T47D (cell line): Measurements from ENCODE around the gene ARHGAP11A.

ENCODE experiments used
- DNase-seq, 2 experiments: peaks; one replicate each; pipeline versions ENCODE4 v3.0.0 to v3.0.0-alpha.2; 2011 to 2012; ENCODE audit warnings: low read depth in 1 of 2, low spot score in 1 of 2
- JUND ChIP-seq: IDR thresholded peaks from 2 replicates; pipeline ENCODE4 v1.6.1; 2012; ENCODE audit warnings: low read depth
- in situ Hi-C: cut with HindIII; loops from 2 replicates; pipeline ENCODE4 v1.10.0; 2016; ENCODE audit warnings: low sequenced_read_pairs, low pct_unique_long_range_greater_than_20kb

ARHGAP11A gene

GRCh38 chr15:32664796-32665195 lies 49.5 kb downstream of the ARHGAP11A start:
- no peak for TF ChIP-seq JUND
- DNase-seq: no peak
- in situ Hi-C loops: no loop called here

DNA sequence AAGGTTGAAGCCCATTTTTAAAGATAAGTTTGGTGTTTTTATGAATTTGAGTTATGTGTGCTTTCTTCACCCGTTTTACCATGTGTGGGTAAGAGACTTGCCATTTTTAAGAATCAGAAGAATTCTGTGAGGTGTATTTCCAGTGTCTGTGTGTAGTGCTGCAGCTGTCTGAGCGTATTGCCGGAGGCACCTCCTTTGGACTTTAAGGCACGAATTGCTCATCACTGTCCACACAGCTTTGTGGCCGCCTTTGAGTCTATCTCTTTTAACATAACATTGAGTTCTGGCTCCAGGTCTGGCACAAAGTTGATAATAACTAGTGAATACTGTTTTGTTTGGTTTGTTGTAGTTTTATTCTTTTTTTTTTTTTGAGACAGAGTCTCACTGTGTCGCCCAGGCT lies 52.0 kb downstream of the ARHGAP11A start:
- DNase-seq: no peak
- in situ Hi-C loops: no loop called here
- TF ChIP-seq JUND: no peak

DNA sequence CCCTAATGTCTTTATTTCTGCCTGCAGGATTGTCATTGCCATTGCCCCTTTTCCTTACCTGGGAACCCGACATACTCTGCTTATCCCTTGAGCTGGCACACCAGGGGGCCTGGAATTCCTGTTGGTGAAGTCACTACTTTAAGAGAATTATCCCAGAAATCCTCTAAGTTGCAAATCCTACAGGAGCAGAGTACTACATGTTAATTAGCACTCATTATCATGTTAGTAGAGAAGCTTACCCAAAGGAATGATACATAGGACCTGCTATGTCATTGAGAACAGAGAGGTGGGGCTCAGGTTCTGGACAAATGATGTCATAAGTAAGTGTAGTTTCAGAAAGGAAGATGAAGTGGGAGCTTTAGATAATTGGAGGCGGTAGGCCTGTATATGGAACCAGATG lies 53.6 kb downstream of the ARHGAP11A start:
- TF ChIP-seq JUND: no peak
- in situ Hi-C loops: no loop called here
- DNase-seq: no peak

DNA sequence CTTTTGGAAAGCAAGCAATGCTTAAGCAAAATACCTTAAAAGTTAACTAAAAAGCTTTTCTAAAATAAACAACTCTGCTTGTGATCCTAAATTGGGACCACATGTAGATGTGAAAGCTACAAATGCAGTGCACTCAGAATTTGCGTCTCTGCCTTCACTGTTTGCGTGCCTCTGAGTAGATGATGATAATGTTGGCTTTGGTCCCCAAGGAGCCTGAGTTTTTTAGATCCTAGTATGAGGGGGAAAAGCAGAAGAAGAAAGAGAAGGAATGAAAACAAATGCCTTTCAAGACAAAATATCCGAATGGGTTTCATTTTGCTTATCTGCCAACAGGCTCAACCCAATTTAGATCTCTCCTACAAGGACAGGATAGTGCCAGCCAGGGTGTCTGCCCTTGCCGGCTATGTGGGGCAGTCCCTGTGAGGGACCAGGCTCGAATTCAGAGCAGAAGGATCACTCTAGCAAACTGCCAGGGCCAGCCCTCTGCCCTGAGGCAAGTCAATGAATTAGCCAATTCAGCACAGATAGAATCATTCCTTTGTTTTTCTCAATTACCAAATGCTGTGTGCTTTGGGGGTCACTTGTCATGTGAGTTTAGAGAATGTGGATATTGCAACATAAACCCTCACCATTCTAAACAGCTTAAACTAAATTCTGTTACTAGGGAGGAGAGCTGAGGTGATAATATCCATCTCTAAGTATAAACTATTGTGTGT lies 54.8 kb downstream of the ARHGAP11A start:
- DNase-seq: peak; percentile 11 to 75
- in situ Hi-C loops: no loop called here
- TF ChIP-seq JUND: no peak

DNA sequence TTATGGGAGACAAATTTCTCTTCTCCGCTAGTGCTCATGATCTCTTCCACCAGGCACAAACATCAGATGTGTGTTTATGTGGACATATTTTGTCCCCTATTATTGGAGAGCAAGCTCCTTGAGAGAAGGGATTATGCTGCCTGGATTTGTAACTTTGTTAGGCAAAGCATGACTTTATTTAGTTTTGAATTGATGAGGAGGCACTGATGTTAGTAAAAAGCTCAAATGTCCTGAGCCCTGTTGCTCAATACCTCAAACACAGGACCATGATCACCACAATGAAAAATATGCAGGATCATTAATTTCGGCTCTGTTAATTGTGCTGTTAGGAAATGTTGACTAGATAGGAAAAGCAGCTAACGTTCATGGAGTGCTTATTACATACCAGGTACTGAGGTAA lies 55.3 kb downstream of the ARHGAP11A start:
- no peak for DNase-seq
- in situ Hi-C loops: no loop called here
- no peak for TF ChIP-seq JUND

DNA sequence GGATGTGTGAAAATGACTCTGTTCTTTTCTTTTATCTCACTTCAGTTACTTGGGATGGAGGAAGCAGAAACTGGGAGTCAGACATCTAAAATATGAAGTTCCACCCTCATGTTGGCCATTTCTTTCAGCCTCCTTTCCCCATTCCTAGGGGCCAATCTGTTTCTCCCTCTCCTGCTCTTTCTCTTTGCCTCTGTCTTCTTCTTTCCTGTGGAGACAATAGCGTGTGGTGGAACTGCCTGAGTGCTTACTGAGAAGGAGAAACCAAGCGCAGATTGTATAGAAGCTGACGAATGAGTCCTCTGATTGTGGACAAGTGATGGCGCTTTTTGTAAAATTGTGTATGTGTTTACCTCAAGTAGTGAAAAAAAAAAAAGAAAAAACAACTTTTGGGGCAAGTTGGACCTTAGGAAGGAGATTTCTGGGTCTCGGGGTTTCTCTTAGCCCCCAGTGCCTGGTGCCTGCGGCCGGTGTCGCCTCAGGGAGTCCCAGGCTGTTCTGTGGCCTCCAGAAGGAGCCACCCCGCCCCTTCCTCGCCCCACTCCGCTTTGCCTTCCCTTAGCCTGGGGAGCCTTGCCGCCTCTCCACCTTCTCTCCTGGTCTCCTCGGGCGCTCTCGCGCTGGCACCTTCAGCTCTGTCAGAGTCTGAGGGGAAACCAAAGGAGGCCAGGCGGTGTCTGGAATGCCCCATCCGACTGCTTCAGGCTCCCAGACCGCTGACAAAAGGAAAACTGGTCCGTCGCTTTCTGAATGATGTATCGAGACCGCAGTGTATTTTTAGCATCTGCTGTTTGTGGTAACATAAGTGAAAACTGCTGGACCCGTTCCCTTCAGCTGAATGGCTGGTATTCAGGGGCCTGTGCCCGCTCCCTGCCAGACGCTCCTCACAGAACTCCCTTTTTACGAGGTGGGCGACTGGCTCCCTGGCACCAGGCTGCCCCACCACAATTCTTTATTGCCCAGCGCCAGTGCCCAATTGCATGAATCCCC lies 56.3 kb downstream of the ARHGAP11A start:
- no peak for TF ChIP-seq JUND
- in situ Hi-C loops: no loop called here
- DNase-seq: no peak

DNA sequence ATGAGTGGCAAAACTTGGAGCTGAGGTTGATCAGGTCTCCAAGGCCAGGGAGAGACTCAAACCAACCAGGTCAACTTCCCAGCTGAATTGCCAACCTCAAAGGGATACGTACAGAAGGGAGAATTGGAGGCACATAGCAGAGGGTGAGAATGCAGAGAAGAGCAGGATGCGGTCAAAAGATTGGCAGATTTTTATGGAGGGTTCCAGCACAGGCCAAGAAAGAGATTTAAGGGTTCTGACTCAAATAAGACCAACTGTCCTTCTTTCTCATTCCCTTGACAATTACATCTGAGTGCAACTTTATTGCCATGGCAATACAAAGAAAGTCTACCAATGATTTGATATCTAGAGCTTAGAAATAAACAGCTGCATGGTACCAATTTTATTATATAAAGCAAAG lies 59.4 kb downstream of the ARHGAP11A start:
- no peak for DNase-seq
- in situ Hi-C loops: no loop called here
- no peak for TF ChIP-seq JUND

DNA sequence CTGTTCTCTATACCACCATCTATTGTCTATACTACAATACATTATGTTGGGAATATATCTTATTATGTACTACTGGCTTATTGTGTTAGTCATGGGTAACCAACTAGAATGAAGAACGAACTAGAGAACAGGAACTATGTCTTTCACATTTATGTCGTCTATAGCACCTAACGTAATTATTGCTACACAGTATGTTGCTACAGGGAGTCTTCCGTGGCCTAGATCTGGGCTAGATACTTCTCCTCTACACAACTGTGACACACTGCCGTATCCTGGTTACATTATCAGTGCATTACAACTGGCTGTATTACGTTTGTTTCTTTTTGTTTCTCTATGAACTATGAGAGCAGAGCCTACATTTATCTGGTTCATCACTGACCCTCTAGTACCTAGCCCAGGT lies 60.2 kb downstream of the ARHGAP11A start:
- in situ Hi-C loops: no loop called here
- DNase-seq: no peak
- no peak for TF ChIP-seq JUND

GRCh38 chr15:32676169-32676568 lies 60.9 kb downstream of the ARHGAP11A start:
- in situ Hi-C loops: no loop called here
- TF ChIP-seq JUND: no peak
- DNase-seq: no peak

GRCh38 chr15:32677238-32677750 lies 62.0 kb downstream of the ARHGAP11A start:
- DNase-seq: no peak
- in situ Hi-C loops: no loop called here
- no peak for TF ChIP-seq JUND

DNA sequence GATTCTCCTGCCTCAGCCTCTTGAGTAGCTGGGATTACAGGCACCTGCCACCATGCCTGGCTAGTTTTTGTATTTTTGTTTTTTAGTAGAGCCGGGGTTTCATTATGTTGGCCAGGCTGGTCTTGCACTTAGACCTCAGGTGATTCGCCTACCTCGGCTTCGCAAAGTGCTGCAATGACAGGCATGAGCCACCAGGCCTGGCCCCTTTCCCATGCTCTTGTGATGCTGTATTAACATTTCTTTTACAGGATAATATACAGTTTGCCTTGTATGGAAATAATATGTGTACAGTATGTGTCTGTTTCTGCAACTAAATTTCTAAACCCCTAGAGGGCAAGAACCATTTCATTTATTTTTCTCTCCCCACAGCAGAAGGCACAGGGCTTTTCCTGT lies 64.0 kb downstream of the ARHGAP11A start:
- in situ Hi-C loops: no loop called here
- TF ChIP-seq JUND: no peak
- no peak for DNase-seq

- in situ Hi-C loops: no loop called here
- TF ChIP-seq JUND: no peak
- no peak for DNase-seq
These were observed 67.3 kb downstream of the ARHGAP11A start for GRCh38 chr15:32682569-32682968.

GRCh38 chr15:32682977-32683630 lies 67.8 kb downstream of the ARHGAP11A start:
- in situ Hi-C loops: no loop called here
- DNase-seq: no peak
- TF ChIP-seq JUND: no peak
